SU-DHL-6 (cell line): ENCODE measurements around the gene TCEAL8.

Experiments used
- H2AFZ ChIP-seq: fragments of 200-600 bp; sonication (generic); 2 replicates; pipeline ENCODE4 v1.6.1; 2014; ENCODE audit warnings: low read depth, mild to moderate bottlenecking, moderate library complexity, mixed read lengths, antibody characterized with exemption, low read length; ENCODE audit not compliant: severe bottlenecking
- H3F3A ChIP-seq: fragments of 200-600 bp; shearing (Covaris generic); 2 replicates; pipeline ENCODE4 v1.6.0; 2016; ENCODE audit warnings: antibody characterized with exemption, mild to moderate bottlenecking; ENCODE audit not compliant: insufficient read depth
- H3K27ac ChIP-seq: fragments of 200-600 bp; sonication (generic); 2 replicates; pipeline ENCODE4 v1.5.1; 2016; ENCODE audit warnings: low read depth, mild to moderate bottlenecking, low read length, moderate library complexity, mixed read lengths
- H3K27me3 ChIP-seq: fragments of 200-600 bp; sonication (generic), shearing (Covaris generic); 2 replicates; pipeline ENCODE4 v1.6.0; 2014; ENCODE audit warnings: mild to moderate bottlenecking, low read length
- H3K36me3 ChIP-seq: fragments of 200-600 bp; sonication (generic); 2 replicates; pipeline ENCODE4 v1.6.1; 2014; ENCODE audit warnings: mild to moderate bottlenecking, low read length, mixed read lengths
- H3K4me2 ChIP-seq: fragments of 300-600, 200-600 bp; shearing (Covaris generic), sonication (generic); 2 replicates; pipeline ENCODE4 v1.6.0; 2014; ENCODE audit warnings: low read length, low read depth, mild to moderate bottlenecking; ENCODE audit not compliant: poor library complexity, severe bottlenecking
- H3K4me3 ChIP-seq: fragments of 200-600 bp; sonication (generic); 2 replicates; pipeline ENCODE4 v1.5.1; 2014; ENCODE audit warnings: antibody characterized with exemption, low read length, mild to moderate bottlenecking, mixed read lengths; ENCODE audit not compliant: insufficient read depth, poor library complexity, severe bottlenecking
- H3K79me2 ChIP-seq: fragments of 200-600 bp; sonication (generic); 2 replicates; pipeline ENCODE4 v1.6.1; 2014; ENCODE audit warnings: mild to moderate bottlenecking, low read length, moderate library complexity; ENCODE audit not compliant: insufficient read depth
- H3K9ac ChIP-seq: fragments of 200-600 bp; sonication (generic); 2 replicates; pipeline ENCODE4 v1.7.0; 2014; ENCODE audit warnings: mild to moderate bottlenecking, low read length
- H3K9me2 ChIP-seq: fragments of 200-600 bp; sonication (generic); replicated peaks from 2 replicates; pipeline ENCODE4 v1.6.1; 2014; ENCODE audit warnings: low read length; ENCODE audit not compliant: insufficient read depth
- H3K9me3 ChIP-seq: fragments of 200-600 bp; sonication (generic); 2 replicates; pipeline ENCODE4 v1.6.1; 2014; ENCODE audit warnings: low read length, mixed read lengths; ENCODE audit not compliant: insufficient read depth
- H4K20me1 ChIP-seq: fragments of 200-600 bp; sonication (generic); 2 replicates; pipeline ENCODE4 v1.6.1; 2014; ENCODE audit warnings: low read depth, mild to moderate bottlenecking, antibody characterized with exemption, low read length, moderate library complexity, mixed read lengths
- EZH2phosphoT487 ChIP-seq: fragments of 200-600 bp; sonication (generic), shearing (Covaris generic); conservative IDR thresholded peaks from 2 replicates; pipeline ENCODE4 v1.6.1; 2018; ENCODE audit warnings: mild to moderate bottlenecking, antibody characterized with exemption, low read length, moderate library complexity, mixed read lengths
- TF ChIP-seq, protein P1 (sequence below): fragments of 200-600 bp; sonication (generic); IDR thresholded peaks from one replicate; pipeline ENCODE4 v1.5.1; 2017; ENCODE audit warnings: antibody characterized with exemption, mild to moderate bottlenecking, low read length, moderate library complexity; ENCODE audit not compliant: insufficient read depth, poor library complexity, severe bottlenecking

The TCEAL8 gene

DNA sequence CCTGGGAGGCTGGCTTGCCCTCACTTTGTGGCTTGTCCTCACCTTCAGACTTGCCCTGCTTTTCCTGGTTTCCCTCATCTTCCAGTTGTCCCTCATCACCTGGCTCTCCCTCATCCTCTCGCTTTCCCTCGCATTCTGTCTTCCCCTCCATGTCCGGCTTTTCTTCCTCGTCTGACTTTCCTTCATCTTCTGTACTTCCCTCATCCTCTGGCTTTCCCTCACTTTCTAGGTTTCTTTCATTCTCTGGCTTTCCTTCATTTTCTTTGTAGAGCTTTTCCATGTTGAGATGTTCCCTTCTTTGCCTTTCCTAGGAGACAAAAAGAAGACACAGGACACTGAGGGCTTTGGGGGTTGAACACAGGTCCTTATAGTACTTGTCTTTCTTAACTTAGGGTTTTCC, 19.3 kb upstream of the TCEAL8 start:
- Histone ChIP-seq H2AFZ (no peak overlapping the region), H3K4me3 (no peak overlapping the region), H3K9me3 (no peaks in the 10 kb centered on the region), H3K9ac (no peak overlapping the region), H3K27ac (no peak overlapping the region), H3K36me3 (no peaks in the 10 kb centered on the region), H3K79me2 (no peaks in the 10 kb centered on the region), H3K27me3 (no peaks in the 10 kb centered on the region), H4K20me1 (no peaks in the 10 kb centered on the region), H3K9me2 (no peaks in the 10 kb centered on the region), H3K4me2 (no peak overlapping the region), H3F3A (no peaks in the 10 kb centered on the region)
- TF ChIP-seq, protein P1, sequence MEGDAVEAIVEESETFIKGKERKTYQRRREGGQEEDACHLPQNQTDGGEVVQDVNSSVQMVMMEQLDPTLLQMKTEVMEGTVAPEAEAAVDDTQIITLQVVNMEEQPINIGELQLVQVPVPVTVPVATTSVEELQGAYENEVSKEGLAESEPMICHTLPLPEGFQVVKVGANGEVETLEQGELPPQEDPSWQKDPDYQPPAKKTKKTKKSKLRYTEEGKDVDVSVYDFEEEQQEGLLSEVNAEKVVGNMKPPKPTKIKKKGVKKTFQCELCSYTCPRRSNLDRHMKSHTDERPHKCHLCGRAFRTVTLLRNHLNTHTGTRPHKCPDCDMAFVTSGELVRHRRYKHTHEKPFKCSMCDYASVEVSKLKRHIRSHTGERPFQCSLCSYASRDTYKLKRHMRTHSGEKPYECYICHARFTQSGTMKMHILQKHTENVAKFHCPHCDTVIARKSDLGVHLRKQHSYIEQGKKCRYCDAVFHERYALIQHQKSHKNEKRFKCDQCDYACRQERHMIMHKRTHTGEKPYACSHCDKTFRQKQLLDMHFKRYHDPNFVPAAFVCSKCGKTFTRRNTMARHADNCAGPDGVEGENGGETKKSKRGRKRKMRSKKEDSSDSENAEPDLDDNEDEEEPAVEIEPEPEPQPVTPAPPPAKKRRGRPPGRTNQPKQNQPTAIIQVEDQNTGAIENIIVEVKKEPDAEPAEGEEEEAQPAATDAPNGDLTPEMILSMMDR: no peak
- TF ChIP-seq EZH2phosphoT487: no peak

DNA sequence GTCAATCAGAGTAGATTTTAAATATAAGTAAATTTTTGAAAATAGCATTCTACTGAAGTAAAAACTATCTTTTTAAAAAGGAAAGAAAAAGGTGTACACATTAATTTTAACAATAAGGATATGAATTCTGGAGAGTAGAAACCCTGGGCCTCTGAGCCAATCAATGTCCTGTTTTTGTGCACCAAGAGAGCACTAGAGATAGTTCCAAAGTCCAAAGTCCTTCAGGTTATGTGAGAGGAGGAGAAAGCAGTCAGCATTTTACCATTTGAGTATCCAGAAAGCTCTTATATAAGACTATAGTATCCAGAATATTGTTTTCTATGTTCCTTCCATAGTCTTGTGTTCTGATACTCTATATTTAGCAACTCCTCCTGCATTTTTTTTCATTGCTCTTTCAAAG, 3.3 kb upstream of the TCEAL8 start:
- no peaks in the 10 kb centered on the region for H3F3A ChIP-seq
- H3K9me2 ChIP-seq: no peaks in the 10 kb centered on the region
- H3K9ac ChIP-seq: no peak overlapping the region
- no peaks in the 10 kb centered on the region for H3K27me3 ChIP-seq
- no peaks in the 10 kb centered on the region for H3K79me2 ChIP-seq
- H4K20me1 ChIP-seq: no peaks in the 10 kb centered on the region
- H2AFZ ChIP-seq: no peak overlapping the region
- TF ChIP-seq, protein P1: no peak
- TF ChIP-seq EZH2phosphoT487: no peak
- no peaks in the 10 kb centered on the region for H3K36me3 ChIP-seq
- no peaks in the 10 kb centered on the region for H3K9me3 ChIP-seq
- H3K4me2 ChIP-seq: no peak overlapping the region
- H3K27ac ChIP-seq: no peak overlapping the region
- no peak overlapping the region for H3K4me3 ChIP-seq

DNA sequence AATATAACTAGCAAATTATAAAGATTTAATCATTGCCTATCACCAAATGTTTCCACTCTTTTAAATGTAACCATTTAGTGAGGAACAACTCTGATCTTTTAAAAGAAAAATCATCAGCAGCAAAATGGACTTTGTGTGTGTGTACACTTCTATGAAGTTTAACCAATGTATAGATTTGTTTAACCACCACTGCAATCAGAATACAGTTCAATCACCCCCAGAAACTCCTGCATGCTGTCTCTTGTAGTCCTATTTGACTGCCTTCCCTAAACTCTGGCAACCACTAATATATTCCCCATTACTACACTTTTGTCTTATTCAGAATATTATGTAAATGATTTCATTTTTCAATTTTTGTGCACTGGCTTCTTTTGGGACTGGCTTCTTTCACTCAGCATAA, 1.7 kb upstream of the TCEAL8 start:
- TF ChIP-seq, protein P1: no peak
- TF ChIP-seq EZH2phosphoT487: no peak
- Histone ChIP-seq H2AFZ (no peak overlapping the region), H3K36me3 (no peaks in the 10 kb centered on the region), H3K79me2 (no peaks in the 10 kb centered on the region), H3K4me2 (no peak overlapping the region), H3K27me3 (no peaks in the 10 kb centered on the region), H3K9me2 (no peaks in the 10 kb centered on the region), H3K9ac (no peak overlapping the region), H4K20me1 (no peaks in the 10 kb centered on the region), H3F3A (no peaks in the 10 kb centered on the region), H3K27ac (no peak overlapping the region), H3K4me3 (no peak overlapping the region), H3K9me3 (no peaks in the 10 kb centered on the region)
